ENCODE data around the gene ABTB2.

DNA sequence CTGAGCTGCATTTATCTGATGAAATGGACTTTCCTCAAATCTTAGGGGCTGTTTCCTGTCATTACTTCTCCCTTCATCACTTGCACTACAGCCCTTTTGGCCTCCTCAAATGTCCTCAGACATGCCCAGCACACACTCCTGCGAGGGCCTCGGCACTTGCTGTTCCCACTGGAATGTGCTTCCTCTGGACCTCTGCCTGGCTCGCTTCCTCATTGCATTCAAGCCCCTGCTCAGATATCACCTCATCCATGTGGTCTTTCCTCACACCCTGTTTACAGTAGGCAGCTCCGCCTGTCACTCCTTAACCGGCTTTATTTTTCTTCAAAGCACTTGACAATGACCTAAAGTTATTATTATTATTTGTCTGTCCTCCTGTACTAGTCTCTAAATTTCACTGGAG, 243.3 kb downstream of the ABTB2 start:
- TF ChIP-seq POLR2A (IDR thresholded peaks at IDR 0.05; ENCODE audit: low read length) (no peak), GATA1 (IDR thresholded peaks at IDR 0.05; ENCODE audit: low read depth, low read length) (no peak)
